ENCODE results near the gene VWCE. TPM values are rescaled to one million over a fixed set of nuclear protein-coding genes. Genes with fewer than 3 reads are reported as not detected.
A peak's percentile ranks its signal among the peaks of the same experiment; 100 is the strongest.
"Not testable (repeated sequence)": the region's sequence is repeated elsewhere in the genome, so short reads cannot be mapped to it uniquely, and the experiment has no call there.

Gene VWCE
- total RNA-seq, 1 experiment from 2014 or later = 1.1 TPM

GRCh38 chr11:61256710-61257482 is 38.2 kb downstream of the VWCE start:
- no peak overlapping the region for H3K4me3 Mint-ChIP-seq (ENCODE audit: unreplicated experiment)
- no TSS peak for BruUV-seq (replicated peaks)
- H3K9me3 Mint-ChIP-seq (ENCODE audit: unreplicated experiment) = no peaks in the 10 kb centered on the region
- DNase-seq (ENCODE audit: unreplicated experiment) = no peak
- H3K27me3 Mint-ChIP-seq (ENCODE audit: insufficient read depth, unreplicated experiment) = peaks cover 20% of the 10 kb centered on the region
- ChIA-PET POLR2A (no interaction called here), CTCF (interaction anchor here (0.7 to 7.3 kb wide), 3 partner anchors 9 to 129 kb away, joined by 4 to 55 read pairs (median 25); no protein-coding TSS in a partner anchor)
- intact Hi-C loops (cut with micrococcal nuclease) = loop anchor here (10.0 kb wide), 1 partner anchor 78 kb away; the partner anchor contains the start of genes DDB1 and TKFC
- TF ChIP-seq CTCF (IDR thresholded peaks at IDR 0.05; ENCODE audit: unreplicated experiment) = no peak
- H3K4me1 Mint-ChIP-seq (ENCODE audit: insufficient read depth, unreplicated experiment) = no peaks in the 10 kb centered on the region
- no peaks in the 10 kb centered on the region for H3K36me3 Mint-ChIP-seq (ENCODE audit: insufficient read depth, unreplicated experiment)
- no peak overlapping the region for H3K27ac Mint-ChIP-seq (ENCODE audit: low read depth, unreplicated experiment)

- intact Hi-C loops (cut with micrococcal nuclease) = loop anchor here (1.0 to 10.0 kb wide), 4 partner anchors 26 to 131 kb away; partner anchors contain the start of genes DDB1 and TKFC
- CTCF ChIA-PET = interaction anchor here (0.6 to 7.3 kb wide), 35 partner anchors 8 to 418 kb away, joined by 3 to 55 read pairs (median 4); partner anchors contain the start of gene VWCE
- POLR2A ChIA-PET = interaction anchor here (0.7 to 2.0 kb wide), 5 partner anchors 17 to 138 kb away, joined by 3 to 5 read pairs (median 4); partner anchors contain the start of gene TMEM216
These were observed 40.6 kb downstream of the VWCE start for GRCh38 chr11:61254403-61255025.

GRCh38 chr11:61252332-61252731 is 42.8 kb downstream of the VWCE start:
- H3K36me3 Mint-ChIP-seq (ENCODE audit: insufficient read depth, unreplicated experiment); DNase-seq (ENCODE audit: unreplicated experiment); BruUV-seq (replicated peaks); H3K27ac Mint-ChIP-seq (ENCODE audit: low read depth, unreplicated experiment); POLR2A ChIA-PET; H3K4me1 Mint-ChIP-seq (ENCODE audit: insufficient read depth, unreplicated experiment); H3K9me3 Mint-ChIP-seq (ENCODE audit: unreplicated experiment); H3K4me3 Mint-ChIP-seq (ENCODE audit: unreplicated experiment): not testable (repeated sequence)
- CTCF ChIA-PET = interaction anchor here (1.1 to 7.3 kb wide), 2 partner anchors 16 to 133 kb away, joined by 3 to 55 read pairs; no protein-coding TSS in a partner anchor
- intact Hi-C loops (cut with micrococcal nuclease) = loop anchor here (10.0 kb wide), 1 partner anchor 82 kb away; the partner anchor contains the start of genes DDB1 and TKFC
- H3K27me3 Mint-ChIP-seq (ENCODE audit: insufficient read depth, unreplicated experiment) = peaks cover 45% of the 10 kb centered on the region

More at GRCh38 chr11:61254403-61255025, 40.6 kb downstream of the VWCE start:
- DNase-seq (ENCODE audit: unreplicated experiment) = peak; percentile 71
- Mint-ChIP-seq H3K27me3 (ENCODE audit: insufficient read depth, unreplicated experiment) (peaks cover 34% of the 10 kb centered on the region), H3K4me1 (ENCODE audit: insufficient read depth, unreplicated experiment) (no peaks in the 10 kb centered on the region), H3K4me3 (ENCODE audit: unreplicated experiment) (no peak overlapping the region), H3K27ac (ENCODE audit: low read depth, unreplicated experiment) (no peak overlapping the region), H3K9me3 (ENCODE audit: unreplicated experiment) (no peaks in the 10 kb centered on the region), H3K36me3 (ENCODE audit: insufficient read depth, unreplicated experiment) (no peaks in the 10 kb centered on the region)
- peak; percentile 89 for TF ChIP-seq CTCF (IDR thresholded peaks at IDR 0.05; ENCODE audit: unreplicated experiment)
- BruUV-seq (replicated peaks) = no TSS peak

GRCh38 chr11:61250796-61251765 is 44.0 kb downstream of the VWCE start:
- peaks cover 50% of the 10 kb centered on the region for H3K27me3 Mint-ChIP-seq (ENCODE audit: insufficient read depth, unreplicated experiment)
- H3K36me3 Mint-ChIP-seq (ENCODE audit: insufficient read depth, unreplicated experiment); H3K4me1 Mint-ChIP-seq (ENCODE audit: insufficient read depth, unreplicated experiment); H3K4me3 Mint-ChIP-seq (ENCODE audit: unreplicated experiment); POLR2A ChIA-PET; H3K9me3 Mint-ChIP-seq (ENCODE audit: unreplicated experiment); DNase-seq (ENCODE audit: unreplicated experiment); BruUV-seq (replicated peaks); H3K27ac Mint-ChIP-seq (ENCODE audit: low read depth, unreplicated experiment): not testable (repeated sequence)
- CTCF ChIA-PET = interaction anchor here (0.6 to 7.3 kb wide), 7 partner anchors 115 to 1984 kb away, joined by 3 to 55 read pairs (median 3); no protein-coding TSS in a partner anchor
- intact Hi-C loops (cut with micrococcal nuclease) = loop anchor here (10.0 kb wide), 1 partner anchor 84 kb away; the partner anchor contains the start of genes DDB1 and TKFC

GRCh38 chr11:61249201-61249600 is 45.9 kb downstream of the VWCE start:
- CTCF ChIA-PET; BruUV-seq (replicated peaks); DNase-seq (ENCODE audit: unreplicated experiment); H3K36me3 Mint-ChIP-seq (ENCODE audit: insufficient read depth, unreplicated experiment); POLR2A ChIA-PET; intact Hi-C loops (cut with micrococcal nuclease); H3K4me1 Mint-ChIP-seq (ENCODE audit: insufficient read depth, unreplicated experiment); H3K27ac Mint-ChIP-seq (ENCODE audit: low read depth, unreplicated experiment); H3K9me3 Mint-ChIP-seq (ENCODE audit: unreplicated experiment); H3K4me3 Mint-ChIP-seq (ENCODE audit: unreplicated experiment): not testable (repeated sequence)
- H3K27me3 Mint-ChIP-seq (ENCODE audit: insufficient read depth, unreplicated experiment) = peaks cover 50% of the 10 kb centered on the region

- CTCF ChIA-PET; H3K27ac Mint-ChIP-seq (ENCODE audit: low read depth, unreplicated experiment); H3K4me3 Mint-ChIP-seq (ENCODE audit: unreplicated experiment); H3K9me3 Mint-ChIP-seq (ENCODE audit: unreplicated experiment); DNase-seq (ENCODE audit: unreplicated experiment); BruUV-seq (replicated peaks); H3K4me1 Mint-ChIP-seq (ENCODE audit: insufficient read depth, unreplicated experiment); POLR2A ChIA-PET; intact Hi-C loops (cut with micrococcal nuclease); H3K36me3 Mint-ChIP-seq (ENCODE audit: insufficient read depth, unreplicated experiment): not testable (repeated sequence)
- peaks cover 41% of the 10 kb centered on the region for H3K27me3 Mint-ChIP-seq (ENCODE audit: insufficient read depth, unreplicated experiment)
These were observed 47.0 kb downstream of the VWCE start for GRCh38 chr11:61248071-61248470.

Data from MCF 10A (cell line).